Left cardiac atrium (tissue), 4 donors: ENCODE results near the gene WDR33. TPM values are rescaled to one million over a fixed set of nuclear protein-coding genes. Genes with fewer than 3 reads are reported as not detected.
"Not testable (repeated sequence)": the region's sequence is repeated elsewhere in the genome, so short reads cannot be mapped to it uniquely, and the experiment has no call there.

Source experiments
- ATAC-seq, 2 donors: fragments of 200-7000 bp; cut with Tn5 transposase; one replicate each; pipeline ENCODE4 v1.9.1; 2020; ENCODE audit warnings: mild to moderate bottlenecking in 2 of 2, moderate library complexity in 2 of 2
- DNase-seq: peaks from one replicate; pipeline ENCODE4 v3.0.0-alpha.2; 2020
- intact Hi-C, 2 donors: fragments of 100-400 bp; cut with DNase I; formaldehyde crosslinking; loops; one replicate each; pipeline versions ENCODE4 v1.14.1 to v1.15.1; 2022 to 2023
- long read RNA-seq: library from polyadenylated mRNA; unstranded; transcript quantifications from one replicate; pipeline ENCODE4 v2.0.0, GENCODE V29; 2021
- total RNA-seq, 2 donors: library from RNA; stranded (reverse); fragmentation: NEBNext Ultra II Directional; extraction: Animal tissue kit (Norgen Biotek cat#: 25700); gene quantifications; one replicate each; pipeline ENCODE4 v1.2.1, GENCODE V29; 2021
- donor health status: DM: no; HTN: yes; CAD: no.
- donor health status: DM: no; HTN: yes; CAD: no; lungs with severe emphysema.
- donor health status: DM: yes; HTN: yes; CAD: no.
- donor health status: Dilated cardiomyopathy.

WDR33 gene
- total RNA-seq = 10 to 100 TPM; 34.8 to 36.6 TPM
- long read RNA-seq, full-length matches to known transcripts = 10 of 33 reads
- long read RNA-seq, partial matches to known transcripts = 17 of 33 reads
- long read RNA-seq, other reads (novel, unspliced or antisense) = 6 of 33 reads

GRCh38 chr2:127810619-127811396 lies at the start of gene WDR33:
Gene WDR33 (minus strand): TSS chr2:127811171. CDS start chr2:127770981, 40,190 bp downstream.
- DNase-seq = peak; percentile 92
- intact Hi-C loops = no loop called here

DNA sequence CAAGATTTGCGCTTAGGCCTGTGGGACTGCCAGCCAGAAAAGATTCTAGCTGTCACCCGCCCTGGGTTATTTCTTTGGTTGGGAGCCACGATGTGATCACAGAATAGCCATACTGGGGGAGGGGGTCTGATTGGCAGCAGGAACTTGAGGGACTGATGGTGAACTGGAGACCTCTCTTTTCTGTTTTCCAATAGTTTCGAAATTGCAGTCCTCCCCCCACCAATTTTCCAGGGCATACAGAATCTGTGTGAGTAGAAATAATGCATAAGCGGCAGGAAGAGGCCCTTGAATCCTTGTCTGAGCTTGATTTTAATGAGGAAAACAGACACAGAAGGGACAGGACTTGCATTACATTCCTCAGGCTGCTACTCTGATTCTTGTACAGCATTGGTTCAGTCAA lies 49.2 kb upstream of the WDR33 start:
- intact Hi-C loops = no loop called here
- ATAC-seq (no peak), DNase-seq (no peak)

More at GRCh38 chr2:127810619-127811396, at the start of gene WDR33:
- peak; percentile 99 for ATAC-seq

GRCh38 chr2:127859712-127860085 lies 48.7 kb upstream of the WDR33 start:
- no peak for ATAC-seq
- peak; percentile 45 for DNase-seq
- intact Hi-C loops = no loop called here

DNA sequence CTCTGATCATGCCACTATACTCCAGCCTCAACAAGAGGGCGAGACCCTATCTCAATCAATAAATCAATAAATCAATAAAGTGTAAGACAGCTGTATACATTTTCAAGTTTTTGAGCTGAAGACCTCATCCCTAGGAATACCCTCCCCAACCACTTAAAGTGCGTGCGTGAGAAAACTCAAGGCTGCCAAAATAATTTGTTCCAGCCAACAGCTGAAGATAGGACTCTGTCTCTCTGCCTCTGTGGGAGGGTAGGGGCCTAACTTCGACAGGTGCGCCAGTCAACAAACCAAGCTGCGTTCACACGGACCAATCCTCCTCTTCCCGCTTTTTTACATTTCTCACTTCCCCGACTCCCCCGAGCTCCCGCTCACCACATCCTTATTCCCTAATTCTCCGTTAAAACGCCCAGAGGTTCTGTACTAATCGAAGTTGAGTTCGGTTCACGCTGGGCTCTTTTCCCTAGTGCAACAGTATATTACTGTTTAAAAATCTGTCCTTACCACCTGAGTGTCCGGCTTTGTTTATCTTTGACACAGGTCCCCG lies 46.4 kb upstream of the WDR33 start:
- intact Hi-C loops = no loop called here
- DNase-seq (no peak), ATAC-seq (peak in 1 of 2 donors; percentile 13)

DNA sequence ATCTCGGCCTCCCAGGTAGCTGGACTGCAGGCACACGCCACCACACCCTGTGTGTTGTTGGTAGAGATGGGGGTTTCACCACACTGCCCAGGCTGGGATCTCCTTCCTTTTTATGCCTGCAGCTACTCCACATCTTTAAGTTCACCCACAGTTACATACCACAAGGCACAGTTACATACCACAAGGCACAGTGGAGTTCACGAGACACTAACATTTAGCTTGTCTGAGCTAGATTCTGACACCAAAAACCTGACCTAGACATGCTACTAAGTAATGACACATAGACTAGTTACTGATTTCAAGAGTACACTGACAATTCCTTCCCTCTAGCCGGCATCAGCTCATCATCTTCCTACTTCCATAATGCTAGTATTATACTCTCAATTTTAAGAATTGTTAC lies 42.7 kb upstream of the WDR33 start:
- DNase-seq = no peak
- ATAC-seq = no peak
- intact Hi-C loops = no loop called here

DNA sequence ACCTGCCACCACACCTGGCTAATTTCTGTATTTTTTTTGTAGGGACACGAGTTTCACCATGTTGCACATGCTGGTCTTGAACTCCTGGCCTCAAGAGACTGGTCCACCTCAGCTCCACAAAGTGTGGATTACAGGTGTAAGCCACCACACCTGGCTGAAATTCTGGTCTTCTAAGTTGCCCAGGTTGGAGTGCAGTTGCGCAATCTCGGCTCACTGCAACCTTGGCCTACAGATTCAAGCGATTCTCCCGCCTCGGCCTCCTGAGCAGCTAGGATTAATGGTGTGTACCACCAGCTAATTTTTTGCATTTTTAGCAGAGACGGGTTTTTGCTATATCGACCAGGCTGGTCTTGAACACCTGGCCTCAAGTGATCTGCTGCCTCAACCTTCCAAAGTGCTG lies 41.4 kb upstream of the WDR33 start:
- intact Hi-C loops = no loop called here
- no peak for ATAC-seq
- no peak for DNase-seq

- intact Hi-C loops = no loop called here
- no peak for ATAC-seq
- no peak for DNase-seq
Measured at GRCh38 chr2:127847931-127848330, 37.0 kb upstream of the WDR33 start.

DNA sequence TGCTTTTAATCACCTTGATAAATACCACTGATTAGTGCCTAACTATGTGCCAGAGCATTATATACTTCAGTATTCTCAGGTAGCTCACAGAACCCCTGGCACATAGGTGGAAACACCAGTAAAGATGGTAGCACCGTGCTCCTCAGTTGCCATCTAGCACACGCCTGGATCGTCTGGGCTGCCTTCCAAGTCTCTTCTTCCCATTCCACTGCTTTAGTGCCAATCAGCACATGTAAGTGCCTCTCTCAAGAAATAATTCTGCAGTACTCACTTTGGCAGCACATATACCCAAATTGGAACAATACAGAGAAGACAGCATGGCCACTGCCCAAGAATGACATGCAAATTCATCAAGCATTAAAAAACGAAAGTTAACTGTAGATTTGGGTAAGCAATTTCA lies 34.0 kb upstream of the WDR33 start:
- ATAC-seq (peak; percentile 76 to 90), DNase-seq (no peak)
- intact Hi-C loops = no loop called here

- DNase-seq = no peak
- ATAC-seq = no peak
- intact Hi-C loops = no loop called here
Measured at GRCh38 chr2:127843677-127844076, 32.7 kb upstream of the WDR33 start.

GRCh38 chr2:127841466-127842178 lies 30.7 kb upstream of the WDR33 start:
- intact Hi-C loops = no loop called here
- no peak for ATAC-seq
- no peak for DNase-seq

DNA sequence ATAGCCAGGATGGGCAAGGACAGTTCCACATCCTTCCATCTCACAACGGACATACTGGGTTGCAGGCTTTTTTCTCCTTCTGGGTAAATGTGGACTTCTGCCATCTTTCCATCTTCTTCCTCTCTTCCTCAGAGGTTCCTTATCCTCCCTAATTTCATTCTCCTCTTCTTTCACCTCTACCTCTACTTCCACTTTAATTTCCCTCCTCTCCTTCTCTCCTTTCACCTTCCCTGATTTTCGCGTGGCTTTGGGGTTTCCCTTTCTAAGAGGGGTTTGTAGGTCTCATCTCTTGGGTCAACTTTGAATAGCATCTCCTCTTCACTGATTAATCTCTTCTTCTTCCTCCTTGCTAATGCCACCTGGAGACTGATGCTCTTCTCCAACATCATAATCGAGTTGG lies 29.9 kb upstream of the WDR33 start:
- DNase-seq (no peak), ATAC-seq (no peak)
- intact Hi-C loops = no loop called here

DNA sequence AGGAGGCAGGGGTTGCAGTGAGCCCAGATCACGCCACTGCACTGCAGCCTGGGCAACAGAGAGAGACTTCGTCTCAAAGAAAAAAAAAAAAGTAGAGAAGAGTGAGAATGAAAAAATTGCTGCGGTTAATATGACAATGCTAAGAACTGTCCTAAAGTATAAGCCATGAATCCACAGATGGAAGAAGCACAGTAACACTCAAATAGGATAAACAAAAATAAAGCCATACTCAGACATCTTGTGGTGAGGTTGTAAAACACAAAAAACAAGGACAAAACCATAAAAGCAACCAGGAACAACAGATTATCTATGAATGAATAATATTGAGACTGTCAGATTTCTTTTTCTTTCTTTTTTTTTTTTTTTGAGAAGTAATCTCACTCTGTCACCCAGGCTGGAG lies 24.0 kb upstream of the WDR33 start:
- ATAC-seq (no peak), DNase-seq (no peak)
- intact Hi-C loops = no loop called here

- ATAC-seq = no peak
- no peak for DNase-seq
- intact Hi-C loops = no loop called here
Measured at GRCh38 chr2:127829845-127830246, 18.9 kb upstream of the WDR33 start.

- DNase-seq, ATAC-seq, intact Hi-C loops: not testable (repeated sequence)
Measured at GRCh38 chr2:127826708-127827107, 15.7 kb upstream of the WDR33 start.

- no peak for DNase-seq
- ATAC-seq = no peak
- intact Hi-C loops = no loop called here
Measured at GRCh38 chr2:127826047-127826446, 15.1 kb upstream of the WDR33 start.

- intact Hi-C loops = no loop called here
- ATAC-seq = no peak
- no peak for DNase-seq
Measured at GRCh38 chr2:127820080-127820668, 9.2 kb upstream of the WDR33 start.

DNA sequence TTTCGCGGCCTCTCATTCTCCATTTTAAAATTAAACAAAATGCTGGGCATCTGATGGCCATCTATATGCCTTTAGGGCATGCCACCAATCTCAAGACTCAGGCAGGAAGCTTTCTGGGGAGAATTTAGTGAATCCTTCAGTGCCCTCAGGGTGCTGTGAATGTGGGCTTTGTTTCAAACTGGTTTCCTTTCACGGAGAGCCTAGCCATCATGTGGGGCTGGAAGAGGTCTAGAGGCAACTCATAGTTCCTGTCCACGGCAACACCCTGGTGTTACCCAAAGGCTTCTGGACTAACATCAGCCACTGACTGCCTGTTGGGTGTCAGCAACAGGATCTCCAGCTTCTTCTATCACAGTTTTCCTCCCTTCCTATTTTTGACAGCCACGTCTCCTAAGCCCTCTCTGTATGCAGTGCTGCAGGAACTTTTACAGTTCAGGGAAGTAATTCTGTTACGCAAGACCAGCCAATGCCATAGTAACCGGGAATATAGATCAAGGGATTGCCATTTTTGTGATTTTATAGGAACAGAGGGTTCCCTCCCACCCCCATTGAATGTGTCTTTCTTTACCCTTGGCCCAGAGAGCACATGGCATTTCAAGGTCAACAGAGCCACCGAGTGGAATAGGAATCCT lies 7.9 kb upstream of the WDR33 start:
- DNase-seq = no peak
- ATAC-seq = no peak
- intact Hi-C loops = no loop called here

GRCh38 chr2:127818241-127818640 lies 7.3 kb upstream of the WDR33 start:
- DNase-seq (no peak), ATAC-seq (no peak)
- intact Hi-C loops = no loop called here

GRCh38 chr2:127814677-127815076 lies 3.7 kb upstream of the WDR33 start:
- no peak for DNase-seq
- intact Hi-C loops = no loop called here
- ATAC-seq = no peak
